WTC11 (cell line): ENCODE measurements around the gene TMEM176A. TPM values are rescaled to one million over a fixed set of nuclear protein-coding genes. Genes with fewer than 3 reads are reported as not detected.

Source experiments
- ATAC-seq: fragments of 200-7000 bp; cut with Tn5 transposase; 2 replicates; pipeline ENCODE4 v1.10.0; 2021; ENCODE audit warnings: mild to moderate bottlenecking, moderate library complexity
- CTCF ChIA-PET: fragments of 300-600 bp; sonication (Branson Sonifier 250); formaldehyde crosslinking; loops from one replicate; lab custom pipeline; 2021; ENCODE audit warnings: antibody characterized with exemption; lab: Charles Lee
- POLR2A ChIA-PET: fragments of 350-600 bp; sonication (Branson Sonifier 250); formaldehyde crosslinking; loops from one replicate; lab custom pipeline; 2021; ENCODE audit warnings: antibody characterized with exemption; lab: Charles Lee
- DNase-seq: peaks from one replicate; pipeline ENCODE4 v3.0.0; 2021; ENCODE audit warnings: low spot score
- H3K27ac Mint-ChIP-seq: 2 replicates; pipeline ENCODE4 v1.8.0; 2021; ENCODE audit warnings: mixed read lengths
- H3K27me3 Mint-ChIP-seq: 2 replicates; pipeline ENCODE4 v1.8.0; 2021; ENCODE audit warnings: low read depth, mild to moderate bottlenecking, moderate library complexity, mixed read lengths
- H3K36me3 Mint-ChIP-seq: 2 replicates; pipeline ENCODE4 v1.8.0; 2021; ENCODE audit warnings: mixed read lengths
- H3K4me1 Mint-ChIP-seq: 2 replicates; pipeline ENCODE4 v1.8.0; 2022; ENCODE audit warnings: mixed read lengths
- H3K4me3 Mint-ChIP-seq: 2 replicates; pipeline ENCODE4 v1.8.0; 2021; ENCODE audit warnings: mild to moderate bottlenecking, moderate library complexity, mixed read lengths
- H3K9me3 Mint-ChIP-seq: 2 replicates; pipeline ENCODE4 v1.8.0; 2021; ENCODE audit warnings: mixed read lengths
- CREB1 ChIP-seq: sonication (generic); formaldehyde crosslinking; IDR thresholded peaks from 2 replicates; pipeline ENCODE4 v1.8.0; 2023; ENCODE audit warnings: mild to moderate bottlenecking, missing genetic modification reagents
- CREM ChIP-seq: sonication (generic); formaldehyde crosslinking; IDR thresholded peaks from 2 replicates; pipeline ENCODE4 v1.8.1; 2022; ENCODE audit warnings: mild to moderate bottlenecking, missing genetic modification reagents, moderate library complexity
- GRHL2 ChIP-seq: fragments of 250-450 bp; sonication (Bioruptor Pico); IDR thresholded peaks from 2 replicates; pipeline ENCODE4 v1.8.0; 2022; ENCODE audit warnings: mild to moderate bottlenecking, moderate library complexity; ENCODE audit not compliant: insufficient replicate concordance, severe bottlenecking
- JAZF1 ChIP-seq: fragments of 250-450 bp; sonication (Bioruptor Pico); IDR thresholded peaks from 2 replicates; pipeline ENCODE4 v1.9.0; 2021; ENCODE audit warnings: moderate library complexity, mild to moderate bottlenecking, inconsistent platforms
- JUN ChIP-seq: sonication (generic); formaldehyde crosslinking; IDR thresholded peaks from 2 replicates; pipeline ENCODE4 v1.8.0; 2023; ENCODE audit warnings: mild to moderate bottlenecking, missing genetic modification reagents
- NFE2L1 ChIP-seq: sonication (generic); formaldehyde crosslinking; IDR thresholded peaks from 2 replicates; pipeline ENCODE4 v1.8.1; 2023; ENCODE audit warnings: missing genetic modification reagents
- NFYB ChIP-seq: sonication (generic); formaldehyde crosslinking; conservative IDR thresholded peaks from 2 replicates; pipeline ENCODE4 v1.8.0; 2022; ENCODE audit warnings: low read depth, missing genetic modification reagents
- NR2C2 ChIP-seq: sonication (generic); formaldehyde crosslinking; IDR thresholded peaks from 2 replicates; pipeline ENCODE4 v1.8.0; 2022; ENCODE audit warnings: mild to moderate bottlenecking, missing genetic modification reagents
- PRRX2 ChIP-seq: fragments of 250-450 bp; sonication (Bioruptor Pico); IDR thresholded peaks from 2 replicates; pipeline ENCODE4 v1.8.0; 2021; ENCODE audit warnings: mild to moderate bottlenecking
- RELA ChIP-seq: sonication (generic); formaldehyde crosslinking; IDR thresholded peaks from 2 replicates; pipeline ENCODE4 v1.8.1; 2022; ENCODE audit warnings: missing genetic modification reagents, mild to moderate bottlenecking, borderline replicate concordance
- TCF7 ChIP-seq: sonication (generic); formaldehyde crosslinking; IDR thresholded peaks from 2 replicates; pipeline ENCODE4 v1.8.0; 2022; ENCODE audit warnings: mild to moderate bottlenecking, low read depth, missing genetic modification reagents, moderate library complexity
- ZNF138 ChIP-seq: sonication (generic); formaldehyde crosslinking; conservative IDR thresholded peaks from 2 replicates; pipeline ENCODE4 v1.8.1; 2022; ENCODE audit warnings: mild to moderate bottlenecking, moderate library complexity, missing genetic modification reagents
- ZNF232 ChIP-seq: sonication (generic); formaldehyde crosslinking; IDR thresholded peaks from 2 replicates; pipeline ENCODE4 v1.8.0; 2022; ENCODE audit warnings: mild to moderate bottlenecking, missing genetic modification reagents
- ZNF263 ChIP-seq: sonication (generic); formaldehyde crosslinking; IDR thresholded peaks from 2 replicates; pipeline ENCODE4 v1.8.1; 2022; ENCODE audit warnings: low read depth, mild to moderate bottlenecking, moderate library complexity, missing genetic modification reagents
- ZNF396 ChIP-seq: fragments of 250-450 bp; sonication (Bioruptor Pico); IDR thresholded peaks from 2 replicates; pipeline ENCODE4 v1.8.0; 2021; ENCODE audit warnings: mild to moderate bottlenecking, moderate library complexity, borderline replicate concordance
- ZNF671 ChIP-seq: fragments of 250-450 bp; sonication (Bioruptor Pico); IDR thresholded peaks from 2 replicates; pipeline ENCODE4 v1.8.0; 2021; ENCODE audit warnings: mild to moderate bottlenecking
- total RNA-seq: library from RNA; stranded (reverse); gene quantifications from 3 replicates; pipeline ENCODE4 v1.2.3, GENCODE V29; 2021
- TF ChIP-seq, protein P1 (sequence below): sonication (generic); formaldehyde crosslinking; IDR thresholded peaks from 2 replicates; pipeline ENCODE4 v1.8.0; 2023; ENCODE audit warnings: mild to moderate bottlenecking, missing genetic modification reagents
- TF ChIP-seq, protein P2 (sequence below): sonication (generic); formaldehyde crosslinking; IDR thresholded peaks from 2 replicates; pipeline ENCODE4 v1.8.1; 2022; ENCODE audit warnings: mild to moderate bottlenecking, missing genetic modification reagents, moderate library complexity, borderline replicate concordance
- TF ChIP-seq, protein P3 (sequence below): sonication (generic); formaldehyde crosslinking; IDR thresholded peaks from 2 replicates; pipeline ENCODE4 v1.8.1; 2022; ENCODE audit warnings: missing genetic modification reagents, borderline replicate concordance
- TF ChIP-seq, protein P4 (sequence below): fragments of 200-600 bp; IDR thresholded peaks from 2 replicates; pipeline ENCODE4 v1.8.0; 2022; ENCODE audit warnings: antibody characterized with exemption
- TF ChIP-seq, protein P5 (sequence below): sonication (generic); formaldehyde crosslinking; IDR thresholded peaks from 2 replicates; pipeline ENCODE4 v1.8.1; 2023; ENCODE audit warnings: mild to moderate bottlenecking, missing genetic modification reagents
- TF ChIP-seq, protein P6 (sequence below): sonication (generic); formaldehyde crosslinking; IDR thresholded peaks from 2 replicates; pipeline ENCODE4 v1.8.0; 2022; ENCODE audit warnings: mild to moderate bottlenecking, missing genetic modification reagents
- TF ChIP-seq, protein P7 (sequence below): sonication (generic); formaldehyde crosslinking; IDR thresholded peaks from 2 replicates; pipeline ENCODE4 v1.8.0; 2022; ENCODE audit warnings: mild to moderate bottlenecking, missing genetic modification reagents

TMEM176A gene
- total RNA-seq, 1 experiment from 2014 or later, result 0.74 TPM

DNA sequence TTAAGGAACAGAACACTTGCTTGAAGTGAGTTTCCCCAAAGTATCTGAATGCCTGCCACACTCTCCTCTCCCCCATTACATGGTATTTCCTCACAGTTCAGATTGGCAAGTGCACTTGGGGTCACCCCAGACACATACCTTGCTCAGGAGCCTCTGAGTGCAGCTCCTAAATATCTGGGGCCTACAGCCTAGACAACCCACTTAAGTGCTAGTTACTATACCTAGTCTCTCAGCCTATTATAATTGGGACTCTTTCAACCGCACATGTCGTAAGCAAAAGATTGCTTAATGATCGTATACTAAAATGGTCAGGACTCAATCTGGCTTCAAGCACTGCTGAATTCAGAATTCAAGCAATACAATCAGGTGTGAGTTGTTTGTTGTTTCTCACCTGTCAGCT, 20.3 kb upstream of the TMEM176A start (continued):
- TF ChIP-seq, protein P1, sequence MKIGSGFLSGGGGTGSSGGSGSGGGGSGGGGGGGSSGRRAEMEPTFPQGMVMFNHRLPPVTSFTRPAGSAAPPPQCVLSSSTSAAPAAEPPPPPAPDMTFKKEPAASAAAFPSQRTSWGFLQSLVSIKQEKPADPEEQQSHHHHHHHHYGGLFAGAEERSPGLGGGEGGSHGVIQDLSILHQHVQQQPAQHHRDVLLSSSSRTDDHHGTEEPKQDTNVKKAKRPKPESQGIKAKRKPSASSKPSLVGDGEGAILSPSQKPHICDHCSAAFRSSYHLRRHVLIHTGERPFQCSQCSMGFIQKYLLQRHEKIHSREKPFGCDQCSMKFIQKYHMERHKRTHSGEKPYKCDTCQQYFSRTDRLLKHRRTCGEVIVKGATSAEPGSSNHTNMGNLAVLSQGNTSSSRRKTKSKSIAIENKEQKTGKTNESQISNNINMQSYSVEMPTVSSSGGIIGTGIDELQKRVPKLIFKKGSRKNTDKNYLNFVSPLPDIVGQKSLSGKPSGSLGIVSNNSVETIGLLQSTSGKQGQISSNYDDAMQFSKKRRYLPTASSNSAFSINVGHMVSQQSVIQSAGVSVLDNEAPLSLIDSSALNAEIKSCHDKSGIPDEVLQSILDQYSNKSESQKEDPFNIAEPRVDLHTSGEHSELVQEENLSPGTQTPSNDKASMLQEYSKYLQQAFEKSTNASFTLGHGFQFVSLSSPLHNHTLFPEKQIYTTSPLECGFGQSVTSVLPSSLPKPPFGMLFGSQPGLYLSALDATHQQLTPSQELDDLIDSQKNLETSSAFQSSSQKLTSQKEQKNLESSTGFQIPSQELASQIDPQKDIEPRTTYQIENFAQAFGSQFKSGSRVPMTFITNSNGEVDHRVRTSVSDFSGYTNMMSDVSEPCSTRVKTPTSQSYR (CRISPR knock-in tag), result no peak
- TF ChIP-seq RELA (CRISPR knock-in tag), result no peak
- TF ChIP-seq NFYB (CRISPR knock-in tag), result no peak
- no peak for TF ChIP-seq TCF7
- no peak for TF ChIP-seq ZNF671 (CRISPR knock-in tag)
- TF ChIP-seq, protein P2, sequence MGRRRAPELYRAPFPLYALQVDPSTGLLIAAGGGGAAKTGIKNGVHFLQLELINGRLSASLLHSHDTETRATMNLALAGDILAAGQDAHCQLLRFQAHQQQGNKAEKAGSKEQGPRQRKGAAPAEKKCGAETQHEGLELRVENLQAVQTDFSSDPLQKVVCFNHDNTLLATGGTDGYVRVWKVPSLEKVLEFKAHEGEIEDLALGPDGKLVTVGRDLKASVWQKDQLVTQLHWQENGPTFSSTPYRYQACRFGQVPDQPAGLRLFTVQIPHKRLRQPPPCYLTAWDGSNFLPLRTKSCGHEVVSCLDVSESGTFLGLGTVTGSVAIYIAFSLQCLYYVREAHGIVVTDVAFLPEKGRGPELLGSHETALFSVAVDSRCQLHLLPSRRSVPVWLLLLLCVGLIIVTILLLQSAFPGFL (CRISPR knock-in tag), result no peak
- TF ChIP-seq CREB1 (CRISPR knock-in tag), result no peak
- TF ChIP-seq ZNF138 (CRISPR knock-in tag), result no peak
- TF ChIP-seq NFE2L1 (CRISPR knock-in tag), result no peak
- TF ChIP-seq, protein P3, sequence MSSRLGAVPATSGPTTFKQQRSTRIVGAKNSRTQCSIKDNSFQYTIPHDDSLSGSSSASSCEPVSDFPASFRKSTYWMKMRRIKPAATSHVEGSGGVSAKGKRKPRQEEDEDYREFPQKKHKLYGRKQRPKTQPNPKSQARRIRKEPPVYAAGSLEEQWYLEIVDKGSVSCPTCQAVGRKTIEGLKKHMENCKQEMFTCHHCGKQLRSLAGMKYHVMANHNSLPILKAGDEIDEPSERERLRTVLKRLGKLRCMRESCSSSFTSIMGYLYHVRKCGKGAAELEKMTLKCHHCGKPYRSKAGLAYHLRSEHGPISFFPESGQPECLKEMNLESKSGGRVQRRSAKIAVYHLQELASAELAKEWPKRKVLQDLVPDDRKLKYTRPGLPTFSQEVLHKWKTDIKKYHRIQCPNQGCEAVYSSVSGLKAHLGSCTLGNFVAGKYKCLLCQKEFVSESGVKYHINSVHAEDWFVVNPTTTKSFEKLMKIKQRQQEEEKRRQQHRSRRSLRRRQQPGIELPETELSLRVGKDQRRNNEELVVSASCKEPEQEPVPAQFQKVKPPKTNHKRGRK (CRISPR knock-in tag), result no peak
- TF ChIP-seq JAZF1 (CRISPR knock-in tag), result no peak
- no peak for TF ChIP-seq ZNF396 (CRISPR knock-in tag)
- TF ChIP-seq PRRX2 (CRISPR knock-in tag), result no peak

DNA sequence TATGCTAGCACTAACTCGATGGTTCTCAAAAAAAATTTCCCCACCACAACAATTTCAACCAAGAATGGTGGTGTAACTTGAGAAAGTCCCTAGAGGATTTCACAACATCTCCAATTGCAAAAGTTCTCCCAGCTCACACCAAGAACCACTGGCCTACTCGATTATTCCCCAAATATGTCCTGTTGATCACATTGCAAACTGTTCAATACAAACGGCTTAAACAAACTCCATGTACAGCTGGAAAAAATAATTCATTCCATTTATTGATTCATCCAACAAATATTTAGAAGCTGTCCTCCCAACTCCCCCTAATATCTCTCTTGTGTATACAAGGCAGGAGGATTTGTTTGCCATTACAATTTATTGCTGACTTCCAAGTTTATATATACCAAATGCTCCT, 19.5 kb upstream of the TMEM176A start:
- CTCF ChIA-PET, result interaction anchor here (1.4 to 1.5 kb wide), 2 partner anchors 96 to 332 kb away, joined by 3 to 4 read pairs; no protein-coding TSS in a partner anchor
- no peak for ATAC-seq
- Mint-ChIP-seq H3K27me3 (peaks cover 13% of the 10 kb centered on the region), H3K9me3 (no peaks in the 10 kb centered on the region), H3K36me3 (no peaks in the 10 kb centered on the region)
- POLR2A ChIA-PET, result no interaction called here
- TF ChIP-seq, protein P4, sequence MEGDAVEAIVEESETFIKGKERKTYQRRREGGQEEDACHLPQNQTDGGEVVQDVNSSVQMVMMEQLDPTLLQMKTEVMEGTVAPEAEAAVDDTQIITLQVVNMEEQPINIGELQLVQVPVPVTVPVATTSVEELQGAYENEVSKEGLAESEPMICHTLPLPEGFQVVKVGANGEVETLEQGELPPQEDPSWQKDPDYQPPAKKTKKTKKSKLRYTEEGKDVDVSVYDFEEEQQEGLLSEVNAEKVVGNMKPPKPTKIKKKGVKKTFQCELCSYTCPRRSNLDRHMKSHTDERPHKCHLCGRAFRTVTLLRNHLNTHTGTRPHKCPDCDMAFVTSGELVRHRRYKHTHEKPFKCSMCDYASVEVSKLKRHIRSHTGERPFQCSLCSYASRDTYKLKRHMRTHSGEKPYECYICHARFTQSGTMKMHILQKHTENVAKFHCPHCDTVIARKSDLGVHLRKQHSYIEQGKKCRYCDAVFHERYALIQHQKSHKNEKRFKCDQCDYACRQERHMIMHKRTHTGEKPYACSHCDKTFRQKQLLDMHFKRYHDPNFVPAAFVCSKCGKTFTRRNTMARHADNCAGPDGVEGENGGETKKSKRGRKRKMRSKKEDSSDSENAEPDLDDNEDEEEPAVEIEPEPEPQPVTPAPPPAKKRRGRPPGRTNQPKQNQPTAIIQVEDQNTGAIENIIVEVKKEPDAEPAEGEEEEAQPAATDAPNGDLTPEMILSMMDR, result no peak
- TF ChIP-seq RELA (CRISPR knock-in tag), result no peak
- TF ChIP-seq, protein P5, sequence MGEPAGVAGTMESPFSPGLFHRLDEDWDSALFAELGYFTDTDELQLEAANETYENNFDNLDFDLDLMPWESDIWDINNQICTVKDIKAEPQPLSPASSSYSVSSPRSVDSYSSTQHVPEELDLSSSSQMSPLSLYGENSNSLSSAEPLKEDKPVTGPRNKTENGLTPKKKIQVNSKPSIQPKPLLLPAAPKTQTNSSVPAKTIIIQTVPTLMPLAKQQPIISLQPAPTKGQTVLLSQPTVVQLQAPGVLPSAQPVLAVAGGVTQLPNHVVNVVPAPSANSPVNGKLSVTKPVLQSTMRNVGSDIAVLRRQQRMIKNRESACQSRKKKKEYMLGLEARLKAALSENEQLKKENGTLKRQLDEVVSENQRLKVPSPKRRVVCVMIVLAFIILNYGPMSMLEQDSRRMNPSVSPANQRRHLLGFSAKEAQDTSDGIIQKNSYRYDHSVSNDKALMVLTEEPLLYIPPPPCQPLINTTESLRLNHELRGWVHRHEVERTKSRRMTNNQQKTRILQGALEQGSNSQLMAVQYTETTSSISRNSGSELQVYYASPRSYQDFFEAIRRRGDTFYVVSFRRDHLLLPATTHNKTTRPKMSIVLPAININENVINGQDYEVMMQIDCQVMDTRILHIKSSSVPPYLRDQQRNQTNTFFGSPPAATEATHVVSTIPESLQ (CRISPR knock-in tag), result no peak
- TF ChIP-seq ZNF263 (CRISPR knock-in tag), result no peak
- no peak for TF ChIP-seq JUN (CRISPR knock-in tag)
- no peak for TF ChIP-seq GRHL2 (CRISPR knock-in tag)
- TF ChIP-seq CREM (CRISPR knock-in tag), result no peak
- TF ChIP-seq, protein P6, sequence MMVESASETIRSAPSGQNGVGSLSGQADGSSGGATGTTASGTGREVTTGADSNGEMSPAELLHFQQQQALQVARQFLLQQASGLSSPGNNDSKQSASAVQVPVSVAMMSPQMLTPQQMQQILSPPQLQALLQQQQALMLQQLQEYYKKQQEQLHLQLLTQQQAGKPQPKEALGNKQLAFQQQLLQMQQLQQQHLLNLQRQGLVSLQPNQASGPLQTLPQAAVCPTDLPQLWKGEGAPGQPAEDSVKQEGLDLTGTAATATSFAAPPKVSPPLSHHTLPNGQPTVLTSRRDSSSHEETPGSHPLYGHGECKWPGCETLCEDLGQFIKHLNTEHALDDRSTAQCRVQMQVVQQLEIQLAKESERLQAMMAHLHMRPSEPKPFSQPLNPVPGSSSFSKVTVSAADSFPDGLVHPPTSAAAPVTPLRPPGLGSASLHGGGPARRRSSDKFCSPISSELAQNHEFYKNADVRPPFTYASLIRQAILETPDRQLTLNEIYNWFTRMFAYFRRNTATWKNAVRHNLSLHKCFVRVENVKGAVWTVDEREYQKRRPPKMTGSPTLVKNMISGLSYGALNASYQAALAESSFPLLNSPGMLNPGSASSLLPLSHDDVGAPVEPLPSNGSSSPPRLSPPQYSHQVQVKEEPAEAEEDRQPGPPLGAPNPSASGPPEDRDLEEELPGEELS (CRISPR knock-in tag), result no peak
- TF ChIP-seq, protein P3 (CRISPR knock-in tag), result no peak
- no peak for TF ChIP-seq ZNF232 (CRISPR knock-in tag)
- TF ChIP-seq, protein P7, sequence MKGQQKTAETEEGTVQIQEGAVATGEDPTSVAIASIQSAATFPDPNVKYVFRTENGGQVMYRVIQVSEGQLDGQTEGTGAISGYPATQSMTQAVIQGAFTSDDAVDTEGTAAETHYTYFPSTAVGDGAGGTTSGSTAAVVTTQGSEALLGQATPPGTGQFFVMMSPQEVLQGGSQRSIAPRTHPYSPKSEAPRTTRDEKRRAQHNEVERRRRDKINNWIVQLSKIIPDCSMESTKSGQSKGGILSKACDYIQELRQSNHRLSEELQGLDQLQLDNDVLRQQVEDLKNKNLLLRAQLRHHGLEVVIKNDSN, result no peak
- no peak for TF ChIP-seq NR2C2
- no peak for TF ChIP-seq TCF7
- TF ChIP-seq, all 79 proteins: peak for 0
- Mint-ChIP-seq H3K4me1 (no peaks in the 10 kb centered on the region), H3K4me3 (no peak overlapping the region), H3K27ac (no peak overlapping the region)
- DNase-seq, result no peak
